HG02678 (cell line): ENCODE results near the gene RPL5.
"Not testable (repeated sequence)": the region's sequence is repeated elsewhere in the genome, so short reads cannot be mapped to it uniquely, and the experiment has no call there.

Source experiments
- ATAC-seq: cut with Tn5 transposase; IDR thresholded peaks from one replicate; pipeline ENCODE4 v1.9.1; 2021; ENCODE audit warnings: mild to moderate bottlenecking, moderate library complexity; ENCODE audit not compliant: unreplicated experiment

RPL5 gene

DNA sequence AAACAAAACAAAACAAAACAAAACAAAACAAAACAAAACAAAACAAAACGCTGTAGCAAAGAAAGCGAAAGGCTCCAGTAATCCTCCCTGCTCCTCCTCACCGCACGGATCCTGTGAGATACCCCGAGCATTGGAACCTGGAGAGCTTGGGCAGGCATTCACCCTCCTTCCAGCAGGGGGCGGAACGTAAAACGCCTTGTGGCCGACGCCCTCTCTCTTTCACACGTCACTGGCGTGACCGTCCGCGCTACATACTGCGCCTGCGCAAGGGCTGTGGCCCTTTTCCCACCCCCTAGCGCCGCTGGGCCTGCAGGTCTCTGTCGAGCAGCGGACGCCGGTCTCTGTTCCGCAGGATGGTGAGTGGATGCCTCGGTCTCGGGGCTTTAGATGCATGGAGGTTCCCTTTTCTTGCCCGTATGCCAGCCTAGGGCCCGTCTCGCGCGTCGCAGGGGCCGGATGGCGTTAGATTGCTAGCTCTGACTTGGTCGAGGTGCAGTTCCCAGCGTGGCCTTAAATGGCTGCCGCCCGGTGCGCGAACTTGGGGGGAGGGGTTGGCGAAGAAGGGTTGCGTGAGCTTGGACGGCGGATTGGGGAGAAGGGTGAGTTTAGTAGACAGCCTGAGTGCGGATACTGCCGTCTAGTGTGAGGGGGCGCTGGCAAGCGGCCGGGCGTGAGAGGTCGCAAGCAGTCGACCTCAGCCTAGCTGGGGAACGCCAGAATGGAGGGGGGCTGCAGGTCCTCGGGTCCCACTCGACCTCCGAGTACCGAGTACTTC lies at the start of gene RPL5:
RPL5 (plus strand) TSS at position 279 of the 775 bp plus-strand sequence; CDS start at position 354, 75 bp downstream.
- ATAC-seq = peak; percentile 86

DNA sequence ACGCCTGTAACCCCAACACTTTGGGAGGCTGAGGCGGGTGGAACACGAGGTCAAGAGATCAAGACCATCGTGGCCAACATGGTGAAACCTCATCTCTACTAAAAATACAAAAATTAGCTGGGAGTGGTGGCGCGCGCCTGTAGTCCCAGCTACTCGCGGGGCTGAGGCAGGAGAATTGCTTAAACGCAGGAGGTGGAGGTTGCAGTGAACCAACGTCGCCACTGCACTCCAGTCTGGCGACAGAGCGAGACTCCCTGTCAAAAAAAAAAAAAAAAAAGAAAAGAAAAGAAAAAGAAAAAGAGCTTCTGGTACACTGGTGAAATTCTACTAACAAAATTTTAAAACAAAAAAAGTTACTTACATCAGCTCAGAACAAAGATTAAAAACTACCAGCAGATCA lies 48.3 kb upstream of the RPL5 start:
- not testable (repeated sequence) for ATAC-seq

DNA sequence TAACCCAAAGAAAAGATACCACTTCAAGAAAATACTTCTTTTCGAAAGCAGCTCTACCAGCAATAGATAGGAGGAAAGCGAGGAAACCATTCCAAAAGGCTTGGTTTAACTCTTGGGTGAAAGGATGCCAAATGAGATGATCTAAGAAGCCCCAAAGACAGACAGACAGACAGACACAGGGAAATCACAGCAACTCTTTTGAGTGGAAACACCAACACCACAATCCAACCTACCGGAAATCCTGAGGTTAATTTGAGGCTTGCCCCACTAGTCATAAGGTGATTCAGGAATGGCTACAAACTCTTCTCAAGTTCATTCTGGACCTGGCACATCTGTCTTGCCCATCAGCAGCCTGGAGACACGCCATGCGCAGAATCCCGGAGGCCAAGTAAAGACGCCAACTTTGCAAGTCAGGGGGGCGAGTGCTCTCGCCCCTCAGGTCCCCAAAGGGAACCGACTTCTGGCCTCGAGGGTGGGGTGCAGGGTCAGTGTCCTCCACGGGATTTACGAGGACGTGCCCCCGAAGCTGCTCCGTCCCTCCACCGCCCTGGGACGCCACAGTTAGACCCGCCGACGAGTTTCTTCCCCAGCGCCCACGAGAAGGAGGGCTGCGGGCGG lies 47.7 kb upstream of the RPL5 start:
- peak; percentile 8 for ATAC-seq

DNA sequence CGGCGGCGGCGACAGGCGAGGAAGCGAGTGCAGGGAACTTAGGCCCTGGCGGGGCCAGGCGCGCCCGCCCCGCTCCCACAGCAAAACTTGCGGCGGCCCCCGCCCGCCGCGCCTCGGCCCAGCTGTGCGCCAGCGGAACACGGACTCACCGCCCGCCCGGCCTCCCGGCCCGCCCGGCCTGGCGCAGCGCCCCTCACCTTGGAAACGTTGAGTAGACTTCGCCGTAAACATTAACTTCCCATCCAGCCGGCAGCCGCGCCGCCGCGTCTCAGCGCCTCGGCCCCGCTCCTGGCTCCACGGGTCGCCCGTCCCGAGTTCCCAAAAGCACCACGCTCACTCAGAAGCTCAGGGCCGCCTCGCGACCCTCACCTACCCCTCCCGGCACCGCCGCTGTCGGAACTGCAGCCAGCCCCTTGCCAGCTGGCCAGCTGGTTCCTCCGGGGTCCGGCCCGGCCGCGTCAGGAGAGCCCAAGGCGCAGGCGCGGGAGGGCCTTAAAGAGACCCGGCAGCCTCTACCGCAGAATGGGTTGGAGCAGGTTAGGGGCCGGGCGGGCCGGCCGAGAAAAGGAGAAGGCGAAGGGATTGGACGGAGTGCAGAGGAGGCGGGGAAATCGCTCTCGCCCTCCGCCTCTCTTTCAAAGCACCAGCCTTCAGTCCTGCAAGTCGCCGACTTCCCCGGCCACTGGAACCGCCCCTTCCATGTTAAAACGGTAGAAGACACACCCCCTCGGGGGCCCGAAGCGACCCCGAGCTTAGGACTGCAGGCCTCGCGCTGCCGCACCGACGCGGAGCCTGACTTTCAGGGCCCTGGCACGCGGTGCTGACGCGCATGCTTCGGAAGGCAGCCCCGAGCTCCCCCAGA lies 47.0 kb upstream of the RPL5 start, which contains the start of gene EVI5:
EVI5 (minus strand) TSS at position 470 of the 862 bp plus-strand sequence. CDS start 48,562 bp downstream, outside the sequence.
- ATAC-seq = peak; percentile 93

DNA sequence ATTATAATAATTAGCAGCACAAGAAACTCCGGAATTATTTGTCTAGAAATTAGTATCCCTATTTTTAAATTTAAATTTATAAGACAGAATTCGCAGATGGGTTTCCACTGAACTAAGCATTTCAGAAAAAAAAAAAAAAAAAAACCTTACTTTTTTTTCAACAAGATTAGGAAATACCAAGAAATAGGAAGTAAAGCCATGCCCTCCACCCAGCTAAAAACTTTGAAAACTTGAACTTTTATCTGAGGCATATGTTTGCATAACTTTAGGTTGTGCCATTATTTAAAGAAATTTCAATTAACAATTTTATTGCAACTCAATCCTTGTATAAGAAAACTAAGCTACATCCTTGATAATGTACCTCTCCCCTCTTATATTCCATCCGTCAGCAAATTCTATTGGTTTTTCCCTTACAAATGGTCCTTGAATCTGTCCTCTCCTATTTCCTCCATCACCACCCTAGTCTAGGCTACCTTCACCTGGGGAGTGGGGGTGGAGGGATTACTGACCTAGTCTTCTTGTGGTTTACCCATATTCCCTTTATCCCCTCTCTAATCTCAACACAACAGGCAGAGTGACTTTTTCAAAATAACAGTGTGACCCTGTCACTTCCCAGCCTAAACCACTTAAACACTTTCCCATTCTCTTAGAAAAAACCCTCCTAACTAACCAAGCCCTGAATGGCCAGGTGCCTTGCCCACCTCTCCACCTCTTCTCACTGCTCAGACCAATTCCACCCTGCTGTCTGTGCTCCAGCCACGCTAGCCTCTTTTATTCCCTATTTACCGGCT lies 45.5 kb upstream of the RPL5 start:
- ATAC-seq = no peak

DNA sequence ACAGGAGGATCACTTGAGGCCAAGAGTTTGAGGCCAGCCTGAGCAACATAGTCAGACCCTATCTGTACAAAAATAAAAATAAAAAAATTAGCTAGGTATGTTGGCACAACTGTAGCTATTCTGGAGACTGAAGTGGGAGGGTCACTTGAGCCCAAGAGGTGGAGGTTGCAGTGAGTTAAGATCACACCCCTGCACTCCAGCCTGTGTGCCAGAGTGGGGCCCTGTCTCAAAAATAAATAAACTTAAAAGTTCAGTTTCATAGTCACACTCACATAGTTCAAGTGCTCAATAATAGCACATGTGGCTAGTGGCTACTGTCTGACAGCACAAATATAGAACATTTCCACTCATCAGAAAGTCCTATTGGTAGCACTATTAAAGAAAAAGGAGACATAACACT lies 41.8 kb upstream of the RPL5 start:
- no peak for ATAC-seq

DNA sequence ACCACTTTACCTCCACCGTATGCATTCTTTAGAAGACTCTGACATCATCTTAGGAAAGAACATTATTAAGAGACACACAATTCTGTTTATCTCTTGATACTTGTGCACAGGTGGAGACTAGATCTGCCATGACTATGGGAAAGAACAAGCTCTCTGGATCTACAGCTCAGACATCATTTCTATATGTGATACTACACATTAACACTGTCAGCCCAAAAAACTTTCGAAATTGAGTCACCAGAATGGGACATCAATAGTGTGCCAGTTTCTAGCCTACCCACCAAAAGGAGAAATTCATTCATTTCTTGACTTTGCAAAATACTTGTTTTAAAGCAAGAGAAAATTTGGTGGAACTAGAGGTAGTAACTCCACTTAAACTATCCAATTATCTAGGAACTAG lies 41.0 kb upstream of the RPL5 start:
- no peak for ATAC-seq

DNA sequence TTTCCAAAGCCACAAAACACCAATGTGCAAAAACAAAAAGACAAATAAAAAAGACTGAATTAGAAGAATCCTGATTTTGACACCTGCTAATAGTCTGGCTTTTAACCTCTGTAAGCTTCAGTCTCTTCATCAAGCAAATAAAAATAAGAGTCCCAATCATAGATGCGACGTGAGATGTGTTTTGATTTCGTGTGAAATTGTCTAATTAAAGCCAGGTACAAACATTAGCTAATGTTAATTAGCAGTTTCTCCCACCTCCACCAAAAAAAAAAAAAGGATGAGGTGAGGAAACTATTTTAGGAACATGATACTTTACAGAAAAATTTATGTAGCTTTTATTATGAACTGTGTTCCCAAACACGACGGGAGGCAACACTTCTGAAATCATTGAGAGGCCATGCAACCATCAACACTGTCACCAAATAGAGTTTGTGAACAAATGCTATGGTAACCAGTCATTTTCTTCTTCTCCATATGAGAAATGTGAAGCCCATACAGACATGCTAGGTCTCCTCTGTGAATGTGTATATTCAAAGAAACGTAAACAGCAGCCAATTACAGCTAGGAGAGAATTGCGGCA lies 40.3 kb upstream of the RPL5 start:
- no peak for ATAC-seq

DNA sequence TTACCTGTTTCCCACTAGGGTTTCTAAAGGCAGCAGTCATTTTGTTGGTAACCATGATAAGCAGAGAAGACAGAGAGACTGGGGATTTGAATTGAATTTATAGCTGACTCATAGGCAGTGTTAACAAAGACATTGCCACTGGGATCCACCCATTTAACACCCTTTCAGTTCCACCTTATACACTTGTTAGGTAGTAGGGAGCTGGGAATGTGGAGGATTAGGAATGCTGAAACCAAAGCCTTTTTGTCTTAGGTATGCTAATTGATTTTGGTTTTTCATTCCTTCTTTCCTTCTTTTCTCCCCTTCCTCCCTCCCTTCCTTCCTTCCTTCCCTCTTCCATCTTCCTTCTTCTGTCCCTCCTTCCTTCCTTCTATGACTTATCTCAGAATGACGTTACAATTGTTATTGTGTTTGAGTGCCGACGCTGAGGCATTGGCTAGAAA lies 39.5 kb upstream of the RPL5 start:
- no peak for ATAC-seq

DNA sequence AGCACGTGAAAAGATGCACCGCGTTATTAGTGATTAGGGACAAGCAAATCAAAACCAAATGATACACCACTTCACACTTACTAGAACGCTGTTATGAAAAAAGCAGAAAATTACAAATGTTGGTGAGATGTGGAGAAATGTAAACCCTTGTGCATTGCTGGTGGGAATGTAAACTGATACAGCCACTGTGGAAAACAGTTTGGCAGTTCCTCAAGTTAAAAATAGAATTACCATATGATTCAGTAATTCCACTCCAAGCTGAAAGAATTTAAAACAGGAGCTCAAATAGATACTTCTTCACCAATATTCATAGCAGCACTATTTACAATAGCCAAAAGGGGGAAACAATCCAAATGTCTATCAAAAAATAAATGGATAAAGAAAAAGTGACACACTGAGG lies 36.7 kb upstream of the RPL5 start:
- no peak for ATAC-seq

DNA sequence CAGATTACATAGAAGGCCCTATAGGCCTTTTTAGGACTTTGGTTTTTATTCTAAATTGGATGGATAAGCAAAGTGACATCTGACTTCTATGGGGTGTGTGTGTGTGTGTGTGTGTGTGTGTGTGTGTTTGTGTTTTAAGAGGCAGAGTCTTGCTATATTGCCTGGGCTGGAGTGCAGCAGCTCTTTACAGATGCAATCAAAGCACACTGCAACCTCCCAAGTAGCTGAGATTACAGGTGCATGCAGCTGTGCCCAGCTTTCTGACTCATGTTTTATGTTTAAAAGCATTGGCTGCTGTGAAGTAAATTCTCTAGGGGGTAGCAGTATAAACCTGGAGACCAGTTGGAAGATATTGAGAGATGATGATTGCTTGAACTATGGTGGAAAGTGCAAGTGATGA lies 34.5 kb upstream of the RPL5 start:
- no peak for ATAC-seq

DNA sequence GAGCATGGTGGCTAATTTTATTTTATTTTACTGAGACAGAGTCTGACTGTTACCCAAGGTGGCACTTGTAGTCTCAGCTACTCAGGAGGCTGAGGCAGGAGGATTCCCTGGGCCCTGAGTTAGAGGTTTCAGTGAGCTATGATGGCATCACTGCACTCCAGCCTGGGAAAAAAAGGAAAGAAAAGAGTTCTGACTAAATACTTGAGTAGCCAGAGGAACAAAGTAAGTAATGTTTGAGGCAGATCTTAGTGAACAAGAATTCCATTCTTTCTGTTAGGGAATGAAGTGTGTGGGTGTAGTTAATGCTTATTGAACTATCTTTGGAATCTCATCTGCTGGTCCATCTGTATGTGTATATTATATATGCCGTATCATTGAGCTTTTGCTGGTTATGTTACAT lies 33.9 kb upstream of the RPL5 start:
- ATAC-seq = no peak

DNA sequence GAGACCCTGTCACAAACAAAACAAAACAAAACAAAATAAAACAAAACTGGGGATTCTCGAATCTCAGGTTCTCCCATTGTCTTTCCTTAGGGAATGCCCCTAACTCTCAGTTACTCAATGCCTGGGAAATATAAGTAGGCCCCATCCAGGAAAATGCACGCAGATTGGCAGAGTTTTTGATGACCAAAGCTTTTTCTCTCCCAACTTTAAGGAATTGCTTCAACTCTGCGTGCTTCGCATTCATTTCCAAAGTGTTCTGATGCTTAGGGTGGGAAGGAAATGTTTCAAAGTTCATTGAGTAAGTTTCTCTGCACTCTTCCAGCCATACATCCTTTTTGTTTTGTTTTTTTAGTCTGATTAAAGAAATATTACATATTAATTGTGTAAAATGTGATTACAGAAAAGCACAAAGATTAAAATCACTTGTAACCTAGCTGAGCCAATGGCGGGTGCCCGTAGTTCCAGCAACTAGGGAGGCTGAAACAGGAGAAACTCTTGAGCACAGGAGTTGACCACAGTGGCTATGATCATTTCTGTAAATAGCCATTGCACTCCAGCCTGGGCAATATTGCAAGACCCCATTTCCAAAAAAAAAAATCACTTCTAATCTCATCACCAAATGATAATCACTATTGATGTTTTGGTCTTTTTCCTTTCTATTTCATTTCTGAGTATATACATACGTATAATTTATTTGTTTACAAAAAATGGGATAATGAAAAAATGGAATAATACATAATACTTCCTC lies 28.5 kb upstream of the RPL5 start:
- ATAC-seq = no peak

DNA sequence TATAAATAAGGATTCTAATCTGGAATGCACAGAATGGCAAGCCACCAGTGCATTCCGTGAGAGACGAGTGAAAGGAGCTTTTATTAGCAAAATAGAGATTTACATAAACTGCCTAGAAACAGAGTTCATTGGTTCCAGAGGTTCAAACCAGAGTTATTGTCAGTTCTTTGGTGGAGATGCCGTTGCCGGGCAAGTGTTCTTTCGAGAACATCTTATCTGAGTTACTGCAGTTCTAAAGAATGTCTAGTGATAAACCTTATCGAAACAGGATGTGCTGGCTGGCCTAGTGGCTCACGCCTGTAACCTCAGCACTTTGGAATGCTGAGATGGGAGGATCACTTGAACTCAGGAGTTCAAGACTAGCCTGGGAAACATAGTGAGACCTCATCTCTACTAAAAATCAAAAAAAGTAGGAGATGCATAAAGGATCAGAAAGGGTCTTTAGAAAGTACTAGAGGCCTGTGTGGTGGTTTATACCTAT lies 27.1 kb upstream of the RPL5 start:
- ATAC-seq = peak; percentile 85

DNA sequence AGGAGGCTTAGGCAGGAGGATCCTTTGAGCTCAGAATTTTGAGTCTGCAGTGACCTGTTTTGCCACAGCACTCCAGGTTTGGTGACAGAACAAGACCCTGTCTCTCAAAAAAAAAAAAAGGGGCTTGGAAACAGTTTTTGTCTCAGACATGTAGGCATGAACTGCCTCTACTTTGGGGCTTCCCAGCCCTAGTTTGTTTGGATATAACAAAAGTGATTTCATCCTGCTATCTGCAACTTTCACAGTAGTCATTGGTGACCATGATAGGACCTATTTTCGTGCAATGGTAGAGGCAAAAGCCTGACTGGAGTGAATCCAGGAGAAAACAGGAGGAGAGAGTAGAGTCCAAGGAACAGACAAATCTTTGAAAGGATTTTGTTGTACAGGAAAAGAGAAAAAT lies 26.6 kb upstream of the RPL5 start:
- no peak for ATAC-seq

DNA sequence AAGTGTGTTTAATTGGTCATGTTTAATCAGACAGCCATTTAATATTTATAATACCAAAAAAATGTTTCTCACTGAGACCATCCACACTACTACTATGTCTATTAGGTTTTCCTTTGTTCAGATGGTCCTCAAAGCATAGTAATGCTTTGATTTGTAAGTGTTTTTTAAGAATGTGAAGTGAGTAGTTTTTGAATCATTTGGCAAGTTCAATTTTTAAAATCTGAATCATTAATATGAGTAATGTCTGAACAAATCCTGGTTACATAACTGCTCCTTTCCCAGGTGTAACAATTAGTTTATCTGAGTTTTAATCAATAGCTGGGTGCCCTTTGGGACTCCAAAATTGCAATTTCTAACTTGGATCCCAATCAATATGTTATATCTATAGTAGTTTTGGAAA lies 23.5 kb upstream of the RPL5 start:
- no peak for ATAC-seq

DNA sequence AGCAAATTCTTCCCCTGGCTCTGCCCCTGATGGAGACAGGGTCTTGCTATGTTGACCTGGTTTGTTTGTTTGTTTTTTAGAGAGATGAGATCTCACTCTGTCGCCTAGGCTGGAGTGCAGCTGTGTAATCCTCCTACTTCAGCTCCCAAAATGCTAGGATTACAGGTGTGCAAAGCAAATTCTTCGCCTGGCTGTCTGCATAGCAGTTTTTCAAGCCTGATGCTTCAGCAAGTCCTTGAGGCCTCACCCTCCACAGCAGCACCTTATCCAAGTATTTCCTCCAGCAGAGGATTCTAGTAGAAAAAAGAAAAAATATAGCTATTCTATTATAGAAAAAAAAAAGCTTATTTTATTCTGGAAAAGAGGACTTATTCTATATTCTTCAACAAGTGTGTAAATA lies 15.1 kb upstream of the RPL5 start:
- no peak for ATAC-seq

DNA sequence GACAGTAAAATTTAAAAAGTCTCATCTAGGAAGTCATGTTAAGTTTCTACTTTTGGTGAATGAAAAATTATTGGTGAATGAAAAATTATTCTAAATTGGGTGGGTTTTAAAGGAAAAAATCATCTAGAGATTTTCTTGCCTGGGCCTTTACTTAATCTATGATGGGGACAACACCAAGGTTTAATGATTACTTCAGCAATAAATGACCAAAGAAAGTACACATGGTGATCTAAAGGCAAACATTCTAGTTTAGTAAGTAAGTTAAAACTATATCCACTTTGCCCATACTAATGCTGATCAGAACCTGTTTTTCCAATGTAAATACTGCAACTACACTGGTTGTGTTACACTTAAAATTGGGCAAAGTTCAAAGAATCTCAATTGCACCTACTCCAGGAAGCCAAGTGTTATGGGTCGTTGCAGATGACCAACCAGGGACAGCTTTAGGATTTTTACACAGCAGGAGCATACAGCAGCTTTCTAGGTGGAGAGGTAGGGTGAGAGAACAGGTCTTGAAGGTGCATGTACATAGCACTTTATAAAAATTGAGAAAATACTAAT lies 14.6 kb upstream of the RPL5 start:
- ATAC-seq = no peak
